ENCODE results near the gene STPG2.

GRCh38 chr4:97845758-97846157 lies 297.5 kb downstream of the STPG2 start:
- no peak for TF ChIP-seq CTCF (conservative IDR thresholded peaks at IDR 0.05; ENCODE audit: low read depth, low read length)
- TF ChIP-seq RAD21 (IDR thresholded peaks at IDR 0.05; ENCODE audit: low read length), result no peak
- TF ChIP-seq RFX5 (IDR thresholded peaks at IDR 0.05; ENCODE audit: low read depth, low read length), result no peak
- TF ChIP-seq USF2 (IDR thresholded peaks at IDR 0.05; ENCODE audit: low read depth, low read length), result no peak
- TF ChIP-seq POLR2A (IDR thresholded peaks at IDR 0.05; ENCODE audit: low read depth, low read length), result no peak
- TF ChIP-seq NFE2L2 (IDR thresholded peaks at IDR 0.05; ENCODE audit: low read depth, low read length), result no peak
- TF ChIP-seq MAZ (IDR thresholded peaks at IDR 0.05; ENCODE audit: borderline replicate concordance, low read depth, low read length), result no peak
- no peak for TF ChIP-seq BHLHE40 (IDR thresholded peaks at IDR 0.05; ENCODE audit: low read depth, low read length)
- TF ChIP-seq CHD1 (IDR thresholded peaks at IDR 0.05; ENCODE audit: low read depth, low read length), result no peak
- no peak for TF ChIP-seq MAFK (IDR thresholded peaks at IDR 0.05; ENCODE audit: low read depth, low read length)
- TF ChIP-seq ELK1 (IDR thresholded peaks at IDR 0.05; ENCODE audit: borderline replicate concordance, low read depth, low read length), result no peak
- no peak for TF ChIP-seq MXI1 (IDR thresholded peaks at IDR 0.05; ENCODE audit: borderline replicate concordance, low read depth, low read length)
